ENCODE data around the gene IRF2BP2.

Gene IRF2BP2

GRCh38 chr1:234555390-234556024 lies 54.5 kb downstream of the IRF2BP2 start:
- DNase-seq: no peak

- DNase-seq: peak; percentile 64 to 87
These were observed 55.2 kb downstream of the IRF2BP2 start for GRCh38 chr1:234554698-234555311.
